Endothelial cell of hepatic sinusoid (primary cell): ENCODE data around the gene MTG1.
"Not testable (repeated sequence)": the region's sequence is repeated elsewhere in the genome, so short reads cannot be mapped to it uniquely, and the experiment has no call there.

ENCODE experiments used
- in situ Hi-C: cut with HindIII; loops from 2 replicates; pipeline ENCODE4 v1.10.0; 2017; ENCODE audit warnings: low sequenced_read_pairs

Gene MTG1

DNA sequence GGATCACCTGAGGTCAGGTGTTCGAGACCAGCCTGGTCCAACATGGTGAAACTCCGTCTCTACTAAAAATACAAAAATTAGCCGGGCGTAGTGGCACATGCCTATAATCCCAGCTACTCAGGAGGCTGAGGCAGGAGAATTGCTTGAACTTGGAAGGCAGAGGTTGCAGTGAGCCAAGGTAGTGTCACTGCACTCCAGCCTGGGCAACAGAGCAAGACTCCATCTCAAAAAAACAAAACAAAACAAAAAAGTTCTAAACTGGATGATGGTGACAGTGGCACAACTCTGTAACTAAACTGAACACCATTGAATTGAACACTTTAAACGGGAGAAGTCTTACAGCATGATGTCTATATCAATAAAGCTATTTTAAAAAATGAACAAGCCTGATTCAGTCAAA, 17.8 kb upstream of the MTG1 start:
- in situ Hi-C loops: not testable (repeated sequence)

DNA sequence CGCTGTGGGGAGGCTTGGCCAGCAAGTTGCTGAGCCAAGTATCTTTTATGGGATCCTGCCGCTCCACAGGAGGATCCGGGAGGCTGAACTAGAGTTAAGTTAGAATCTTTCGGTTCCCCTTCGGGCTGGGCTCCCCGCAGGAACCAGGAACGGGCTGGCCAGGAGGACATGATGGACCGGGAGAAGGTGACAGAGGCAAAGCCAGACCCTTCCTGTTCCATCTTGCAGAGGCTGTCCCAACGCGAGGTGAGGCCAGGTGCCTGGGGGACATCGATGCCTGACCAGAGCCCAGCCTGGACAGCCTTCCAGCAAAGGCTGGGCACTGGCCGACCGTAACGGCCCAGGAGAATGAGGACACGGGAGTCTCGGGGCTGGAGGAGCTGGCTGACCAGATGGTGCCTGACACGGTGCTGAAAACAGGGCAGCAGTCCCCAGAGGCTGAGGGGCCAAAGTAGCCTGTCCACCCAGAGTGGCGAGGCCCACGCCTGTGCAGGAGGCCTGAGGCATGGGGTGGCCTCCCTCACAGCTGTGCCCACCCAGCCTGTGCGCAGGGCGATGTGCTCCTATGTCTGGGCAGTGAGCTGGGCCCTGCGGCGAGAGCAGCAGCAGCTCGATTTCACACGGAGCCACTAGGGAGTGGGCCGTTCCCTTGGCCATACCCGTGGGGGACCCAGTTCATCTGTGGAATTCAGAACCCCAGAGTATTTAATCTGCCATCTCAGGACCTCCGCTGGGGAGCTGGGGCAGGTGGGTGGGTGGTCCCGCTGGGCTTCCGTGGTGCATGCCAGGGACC, 16.7 kb upstream of the MTG1 start:
- in situ Hi-C loops: no loop called here

DNA sequence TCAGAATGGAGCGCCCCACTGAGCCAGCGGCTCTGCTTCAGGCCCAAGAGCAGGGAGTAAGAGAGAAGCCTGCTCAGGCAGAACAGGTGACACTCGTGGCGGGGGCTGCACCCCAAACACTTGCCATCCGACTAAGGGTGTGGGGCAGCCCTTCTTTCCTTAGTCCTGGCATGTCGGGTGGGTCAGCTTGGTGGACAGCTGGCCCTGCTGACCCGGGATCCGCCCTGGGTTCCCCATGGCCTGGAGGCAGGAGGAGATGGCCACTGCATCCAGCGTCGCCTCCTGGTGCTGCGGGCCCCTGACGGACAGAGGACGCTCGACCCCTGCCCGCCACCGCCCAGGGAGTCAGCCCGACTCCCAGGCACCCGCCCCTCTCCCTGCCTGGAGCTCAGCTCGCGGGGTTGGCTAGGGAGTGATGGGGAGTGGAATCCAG, 16.1 kb upstream of the MTG1 start:
- in situ Hi-C loops: no loop called here

DNA sequence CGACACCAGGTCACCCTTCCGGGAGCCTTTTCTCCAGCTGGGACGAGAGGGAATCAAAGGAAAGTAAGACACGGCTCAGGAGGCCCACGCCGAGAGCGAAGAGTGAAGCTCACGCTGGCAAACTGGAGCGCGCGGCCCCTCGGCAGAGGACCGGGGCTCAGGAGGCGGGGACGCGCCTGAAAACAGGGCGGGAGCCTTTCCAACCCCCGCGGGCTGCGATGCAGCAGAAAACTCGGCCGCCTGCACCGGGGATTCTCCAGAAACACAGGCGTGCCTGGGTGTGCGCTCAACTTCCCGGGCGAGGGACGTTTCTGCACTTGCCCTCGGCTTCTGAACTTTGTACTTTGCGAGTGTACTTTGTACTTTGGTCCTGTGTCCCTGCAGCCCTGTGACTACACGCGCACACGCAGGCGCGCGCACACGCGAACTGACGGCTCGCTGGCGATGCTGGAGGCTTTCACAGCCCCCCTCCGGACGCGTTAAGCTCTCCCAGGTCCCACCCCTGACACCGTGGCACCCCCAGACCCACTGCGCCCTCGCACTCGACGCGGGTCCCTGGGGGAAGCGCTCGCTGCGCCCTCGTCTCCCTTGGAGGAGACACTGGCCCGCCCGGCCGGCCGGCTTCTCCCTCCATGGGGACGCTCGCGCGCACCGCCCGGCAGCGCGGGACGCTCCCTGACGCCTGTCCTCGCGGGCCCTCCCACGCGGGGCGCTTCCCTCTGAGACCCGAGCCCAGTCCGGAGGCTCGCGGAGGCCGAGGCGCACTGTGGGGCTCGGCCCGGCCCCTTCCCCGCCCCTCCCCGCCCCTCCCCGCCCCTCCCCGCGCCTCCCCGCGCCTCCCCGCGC, 15.5 kb upstream of the MTG1 start:
- in situ Hi-C loops: no loop called here

DNA sequence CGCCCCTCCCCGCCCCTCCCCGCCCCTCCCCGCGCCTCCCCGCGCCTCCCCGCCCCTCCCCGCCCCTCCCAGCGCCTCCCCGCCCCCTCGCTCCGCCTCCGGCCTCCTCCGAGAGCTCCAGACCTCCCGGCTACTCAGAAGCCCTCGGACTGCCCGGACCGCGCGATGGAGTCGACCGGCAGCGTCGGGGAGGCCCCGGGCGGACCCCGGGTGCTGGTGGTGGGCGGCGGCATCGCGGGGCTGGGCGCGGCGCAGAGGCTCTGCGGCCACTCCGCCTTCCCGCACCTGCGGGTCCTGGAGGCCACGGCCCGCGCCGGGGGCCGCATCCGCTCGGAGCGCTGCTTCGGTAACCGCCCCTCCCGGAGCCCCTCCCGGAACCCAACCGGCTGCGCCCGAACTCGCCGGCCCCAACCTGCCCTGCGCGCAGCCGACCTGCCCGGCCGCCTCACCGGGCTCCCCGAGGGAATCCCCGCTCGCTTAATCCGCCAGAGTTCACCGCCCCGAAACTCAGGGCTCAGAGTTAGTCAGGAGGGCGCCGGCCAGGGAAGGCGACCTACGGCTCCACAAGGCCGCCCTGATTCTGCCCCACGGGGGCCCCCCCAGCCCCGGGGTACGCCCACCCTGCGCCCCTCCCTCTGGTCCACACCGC, 14.7 kb upstream of the MTG1 start, which contains the start of gene PAOX:
Gene PAOX, plus strand, starts transcription at position 111 of the 649 bp plus-strand sequence. Its CDS starts 55 bp downstream, at position 166.
- in situ Hi-C loops: no loop called here

DNA sequence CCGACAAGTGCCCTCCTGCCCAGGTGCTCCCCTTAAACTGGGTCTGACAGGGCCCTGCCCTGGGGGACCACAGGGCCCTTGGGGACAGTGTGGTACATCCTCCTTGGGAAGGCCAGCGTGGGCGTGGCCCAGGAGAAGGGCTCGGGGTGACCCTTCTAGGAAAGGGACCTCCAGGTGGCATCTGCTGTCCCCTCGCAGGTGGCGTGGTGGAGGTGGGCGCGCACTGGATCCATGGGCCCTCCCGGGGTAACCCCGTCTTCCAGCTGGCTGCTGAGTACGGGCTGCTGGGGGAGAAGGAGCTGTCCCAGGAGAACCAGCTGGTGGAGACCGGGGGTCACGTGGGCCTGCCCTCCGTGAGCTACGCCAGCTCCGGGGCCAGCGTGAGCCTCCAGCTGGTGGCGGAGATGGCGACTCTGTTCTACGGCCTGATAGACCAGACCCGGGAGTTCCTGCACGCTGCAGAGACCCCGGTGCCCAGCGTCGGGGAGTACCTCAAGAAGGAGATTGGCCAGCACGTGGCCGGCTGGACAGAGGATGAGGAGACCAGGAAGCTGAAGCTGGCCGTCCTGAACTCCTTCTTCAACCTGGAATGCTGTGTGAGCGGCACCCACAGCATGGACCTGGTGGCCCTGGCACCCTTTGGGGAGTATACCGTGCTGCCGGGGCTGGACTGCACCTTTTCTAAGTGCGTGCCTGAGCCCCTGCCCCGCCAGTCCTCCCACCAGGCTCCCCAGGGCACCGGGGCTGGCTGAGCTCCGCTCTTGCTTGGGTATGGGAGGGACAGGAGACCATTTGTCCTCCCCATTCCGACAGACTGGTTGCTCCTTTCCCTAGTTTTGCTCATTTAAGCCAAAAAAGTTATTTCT, 13.9 kb upstream of the MTG1 start:
- in situ Hi-C loops: no loop called here

DNA sequence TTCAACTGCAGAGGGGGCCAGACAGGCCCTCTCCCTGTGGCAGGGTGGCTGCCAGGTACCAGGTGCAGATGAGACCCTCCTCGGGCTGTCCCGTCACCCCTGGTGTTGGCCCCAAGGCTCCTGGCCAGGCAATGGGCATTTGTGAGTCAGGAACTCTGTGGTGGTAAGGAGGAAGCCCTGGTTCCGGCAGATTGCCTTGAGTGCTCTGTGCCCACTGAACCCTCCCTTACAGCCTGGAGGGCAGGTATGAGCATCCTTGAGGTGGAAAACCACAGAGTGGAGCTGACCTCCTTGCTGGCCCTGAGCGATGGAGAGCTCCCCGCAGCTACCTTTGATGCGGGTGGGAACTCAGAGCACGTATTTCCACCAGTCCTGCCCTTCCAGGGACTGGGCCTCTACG, 12.9 kb upstream of the MTG1 start:
- in situ Hi-C loops: no loop called here

DNA sequence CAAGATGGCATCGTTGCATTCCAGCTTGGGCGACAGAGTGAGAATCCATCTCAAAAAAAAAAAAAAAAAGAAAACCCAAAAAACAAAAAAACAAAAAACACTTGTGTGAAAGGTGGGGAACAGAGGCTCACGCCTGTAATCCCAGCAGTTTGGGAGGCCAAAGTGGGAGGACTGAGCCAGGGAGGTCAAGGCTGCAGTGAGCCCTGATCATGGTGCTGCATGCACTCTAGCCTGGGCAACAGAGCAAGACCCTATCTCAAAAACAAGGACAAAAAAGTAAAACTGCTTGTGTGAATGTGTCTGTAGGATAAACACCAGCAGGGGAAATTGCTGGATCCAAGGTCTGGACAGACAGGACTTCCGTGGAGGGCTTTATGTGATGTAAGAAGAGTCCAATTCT, 10.4 kb upstream of the MTG1 start:
- in situ Hi-C loops: no loop called here

DNA sequence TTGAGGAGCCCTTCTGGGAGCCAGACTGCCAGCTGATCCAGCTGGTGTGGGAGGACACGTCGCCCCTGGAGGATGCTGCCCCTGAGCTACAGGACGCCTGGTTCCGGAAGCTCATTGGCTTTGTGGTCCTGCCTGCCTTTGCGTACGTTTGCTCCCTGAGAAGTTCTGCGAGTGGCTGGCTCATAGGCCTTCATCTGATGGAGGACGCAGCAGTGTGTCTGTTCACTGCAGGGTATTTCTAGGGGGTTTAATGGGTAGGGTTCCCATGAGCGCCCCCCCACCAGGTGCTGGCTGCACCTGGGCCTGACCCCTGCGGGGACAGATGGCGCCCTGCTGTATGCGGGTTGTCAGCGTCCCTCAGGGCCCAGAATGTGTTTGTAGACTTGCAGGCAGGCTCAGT, 9.9 kb upstream of the MTG1 start:
- in situ Hi-C loops: no loop called here

DNA sequence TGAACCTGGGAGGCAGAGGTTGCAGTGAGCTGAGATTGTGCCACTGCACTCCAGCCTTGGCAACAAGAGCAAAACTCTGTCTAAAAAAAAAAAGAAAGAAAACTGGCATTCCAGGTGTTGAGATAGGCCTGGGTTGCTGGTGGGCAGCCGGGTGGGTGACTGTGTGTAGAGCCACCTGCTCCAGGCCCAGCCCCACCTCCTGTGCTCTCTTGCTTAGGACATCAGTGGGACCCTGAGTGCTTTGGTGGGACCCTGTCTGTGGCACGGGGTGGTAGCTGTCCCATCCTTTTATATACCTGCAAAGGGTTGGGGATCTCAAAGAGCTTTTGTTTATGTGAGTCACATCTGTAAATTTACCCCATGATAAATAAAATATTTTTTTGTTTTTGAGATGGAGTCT, 8.7 kb upstream of the MTG1 start:
- in situ Hi-C loops: no loop called here

DNA sequence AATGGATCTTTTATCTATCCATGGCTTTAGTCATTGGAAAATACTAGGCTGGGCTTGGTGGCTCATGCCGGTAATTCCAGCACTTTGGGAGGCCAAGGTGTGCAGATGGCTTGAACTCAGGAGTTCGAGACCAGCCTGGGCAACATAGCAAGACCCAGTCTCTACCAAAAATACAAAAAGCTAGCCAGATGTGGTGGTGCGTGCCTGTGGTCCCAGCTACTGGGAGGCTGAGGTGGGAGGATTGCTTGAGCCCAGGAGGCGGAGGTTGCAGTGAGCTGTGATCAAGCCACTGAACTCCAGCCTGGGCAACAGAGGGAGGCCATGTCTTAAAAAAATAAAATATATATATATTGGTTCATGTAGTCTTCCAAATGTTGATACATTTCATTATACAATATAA, 7.0 kb upstream of the MTG1 start:
- in situ Hi-C loops: not testable (repeated sequence)

DNA sequence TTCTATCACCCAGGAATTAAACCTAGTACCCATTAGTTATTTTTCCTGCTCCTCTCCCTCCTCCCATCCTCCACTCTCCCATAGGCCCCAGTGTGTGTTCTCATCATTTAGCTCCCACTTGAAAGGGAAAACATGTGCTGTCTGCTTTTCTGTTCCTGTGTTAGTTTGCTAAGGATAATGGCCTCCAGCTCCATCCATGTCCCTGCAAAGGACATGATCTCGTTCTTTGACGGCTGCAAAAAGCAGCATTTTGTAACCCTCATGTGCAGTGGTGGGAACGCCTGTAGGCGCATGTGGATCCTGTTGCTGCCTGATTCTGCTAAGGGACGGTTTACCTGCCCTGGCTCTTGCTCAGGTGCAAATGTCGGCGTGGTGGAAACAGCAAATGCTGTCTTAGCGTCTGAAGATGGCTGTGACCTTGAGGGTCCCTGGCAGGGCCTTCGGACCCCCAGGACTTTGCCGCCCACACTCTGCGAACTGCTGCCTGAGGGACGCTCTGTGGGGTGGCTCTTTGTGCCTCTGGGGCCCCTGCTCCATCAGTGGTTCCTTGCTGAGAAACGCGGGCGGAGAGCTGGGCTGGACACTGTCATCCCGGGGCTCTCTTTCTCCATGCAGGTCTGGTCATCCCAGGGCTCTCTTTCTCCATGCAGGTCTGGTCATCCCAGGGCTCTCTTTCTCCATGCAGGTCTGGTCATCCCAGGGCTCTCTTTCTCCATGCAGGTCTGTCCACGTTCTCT, 5.6 kb upstream of the MTG1 start:
- in situ Hi-C loops: no loop called here

DNA sequence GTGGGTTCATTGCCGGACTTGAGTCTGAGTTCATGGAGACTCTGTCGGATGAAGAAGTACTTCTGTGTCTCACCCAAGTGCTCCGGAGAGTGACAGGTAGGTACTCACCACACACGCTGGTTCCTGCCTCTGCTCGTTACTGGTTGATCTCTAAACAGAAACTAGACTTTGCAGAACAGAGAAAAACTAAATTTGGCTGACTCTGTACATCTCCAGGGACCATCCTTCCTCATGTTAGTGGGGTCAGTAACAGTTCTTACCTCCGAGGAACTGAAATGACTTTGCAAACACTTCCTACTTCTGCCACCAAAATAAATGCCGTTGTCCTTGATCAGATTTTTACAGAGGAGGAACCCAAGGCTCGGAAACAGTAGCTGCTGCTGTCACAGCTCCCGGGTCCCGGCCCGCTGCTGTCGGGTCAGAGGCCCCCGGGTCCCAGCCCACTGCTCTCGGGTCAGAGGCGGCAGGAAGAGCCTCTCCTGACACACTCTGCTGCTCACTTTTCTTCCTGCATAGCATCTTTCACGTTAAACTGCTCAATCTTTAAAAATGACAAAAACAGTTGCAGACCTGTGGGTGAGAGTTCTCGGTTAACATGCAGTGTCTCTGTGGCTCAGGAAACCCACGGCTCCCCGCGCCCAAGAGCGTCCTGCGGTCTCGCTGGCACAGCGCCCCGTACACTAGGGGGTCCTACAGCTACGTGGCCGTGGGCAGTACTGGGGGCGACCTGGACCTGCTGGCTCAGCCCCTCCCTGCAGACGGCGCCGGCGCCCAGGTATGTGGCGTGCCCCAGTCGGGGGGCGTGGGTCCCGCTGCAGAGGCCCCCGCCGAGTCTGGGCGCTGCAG, 4.8 kb upstream of the MTG1 start:
- in situ Hi-C loops: no loop called here

DNA sequence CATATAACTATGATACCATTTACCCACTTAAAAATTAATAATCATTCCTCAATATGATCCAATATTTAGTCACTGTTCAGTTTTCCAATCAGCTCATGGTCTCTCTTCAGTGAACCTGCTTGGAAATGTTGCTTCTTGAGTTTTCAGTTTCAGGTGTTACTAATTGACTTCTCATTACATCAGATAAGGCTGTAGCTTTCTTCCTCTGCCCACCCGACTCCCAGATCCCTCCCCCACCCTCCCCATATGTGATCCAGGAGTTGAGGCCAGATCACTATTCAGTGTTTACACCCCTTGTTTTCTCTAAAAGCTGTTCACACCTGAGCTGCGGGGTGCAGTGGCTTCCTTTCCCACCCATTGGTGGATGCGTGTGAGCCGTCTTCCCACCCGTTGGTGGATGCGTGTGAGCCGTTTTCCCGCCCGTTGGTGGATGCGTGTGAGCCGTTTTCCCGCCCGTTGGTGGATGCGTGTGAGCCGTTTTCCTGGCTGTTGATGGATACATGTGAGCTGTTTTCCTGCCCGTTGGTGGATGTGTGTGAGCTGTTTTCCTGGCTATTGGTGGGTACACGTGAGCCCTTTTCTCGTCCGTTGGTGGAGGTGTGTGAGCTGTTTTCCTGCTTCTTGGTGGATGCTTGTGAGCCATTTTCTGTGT, 3.2 kb upstream of the MTG1 start:
- in situ Hi-C loops: no loop called here

DNA sequence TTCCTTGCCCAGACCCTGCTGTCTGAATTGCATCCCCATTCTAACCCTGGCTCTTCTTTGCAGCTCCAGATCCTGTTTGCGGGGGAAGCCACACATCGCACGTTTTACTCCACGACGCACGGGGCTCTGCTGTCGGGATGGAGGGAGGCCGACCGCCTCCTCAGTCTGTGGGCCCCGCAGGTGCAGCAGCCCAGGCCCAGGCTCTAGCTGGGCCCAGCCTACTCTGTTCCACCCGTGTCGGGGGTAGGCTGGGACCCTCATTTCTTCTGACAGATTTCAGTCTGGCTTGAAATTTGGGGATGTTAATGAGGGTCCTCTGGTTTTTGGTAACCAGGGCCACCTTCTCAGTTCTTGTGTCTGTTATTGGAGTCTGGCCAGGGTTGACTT, 2.7 kb upstream of the MTG1 start:
- in situ Hi-C loops: no loop called here

DNA sequence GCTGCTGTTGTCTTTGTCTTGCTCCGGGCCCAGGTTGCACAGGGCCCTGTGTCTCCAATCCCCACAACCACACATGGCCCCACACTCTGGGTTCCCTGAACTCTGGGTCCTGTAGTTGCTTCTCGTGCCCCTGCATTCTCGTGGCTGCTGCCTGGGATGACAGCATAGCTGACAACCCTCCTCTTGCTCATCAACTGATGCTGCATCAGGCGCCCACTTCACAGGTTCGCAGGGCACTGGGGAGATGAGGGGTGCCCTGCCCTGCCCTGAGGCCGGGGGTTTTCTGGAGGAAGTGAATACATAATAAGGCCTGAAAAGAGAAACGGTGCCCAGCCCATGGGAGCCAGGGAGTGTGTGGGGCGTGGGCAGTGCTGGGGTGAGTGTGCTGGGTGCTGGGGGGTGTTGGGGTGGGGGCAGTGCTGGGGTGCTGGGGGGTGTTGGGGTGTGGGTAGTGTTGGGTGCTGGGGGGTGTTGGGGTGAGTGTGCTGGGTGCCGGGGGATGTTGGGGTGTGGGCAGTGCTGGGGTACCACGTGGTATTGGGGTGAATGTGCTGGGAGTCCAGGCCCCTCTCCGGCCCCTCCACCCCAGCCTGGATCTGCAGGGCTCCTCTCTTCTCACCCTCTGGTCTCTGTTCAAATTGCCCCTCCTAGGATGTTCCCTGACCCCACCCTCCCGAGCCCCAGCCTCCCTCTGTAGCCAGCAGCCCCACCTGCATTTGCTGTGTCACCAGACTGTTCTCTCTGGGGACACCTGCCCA, 2.0 kb upstream of the MTG1 start:
- in situ Hi-C loops: no loop called here

DNA sequence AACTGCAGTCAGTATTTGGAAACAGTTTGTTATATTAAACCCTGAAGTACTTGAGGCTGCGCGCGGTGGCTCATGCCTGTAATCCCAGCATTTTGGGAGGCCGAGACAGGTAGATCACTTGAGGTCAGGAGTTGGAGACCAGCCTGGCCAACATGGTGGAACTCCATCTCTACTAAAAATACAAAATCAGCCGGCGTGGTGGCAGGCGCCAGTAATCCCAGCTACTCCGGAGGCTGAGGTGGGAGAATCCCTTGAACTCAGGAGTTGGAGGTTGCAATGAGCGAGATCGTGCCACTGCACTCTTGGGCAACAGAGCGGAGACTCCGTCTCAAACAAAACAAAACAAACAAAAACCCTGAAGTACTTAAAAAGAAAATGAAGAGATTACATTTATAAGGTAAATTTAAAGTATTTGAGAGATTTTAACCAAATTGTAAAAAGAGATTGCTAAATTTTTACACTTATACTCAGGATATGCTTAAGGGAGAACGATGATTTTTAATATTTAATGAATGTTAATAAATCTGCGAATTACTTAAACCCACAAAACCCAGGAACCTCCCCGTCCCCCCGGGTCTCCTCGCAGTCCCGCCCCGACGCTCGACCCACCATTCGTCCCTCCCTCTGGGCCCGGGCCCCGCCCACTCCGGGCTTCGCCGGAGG, 425 bp upstream of the MTG1 start:
- in situ Hi-C loops: no loop called here
